Measurements from ENCODE around the gene PORCN.

Gene PORCN

GRCh38 chrX:48466696-48467095 lies 42.1 kb upstream of the PORCN start:
- peak; percentile 32 for TF ChIP-seq CTCF (conservative IDR thresholded peaks at IDR 0.05; ENCODE audit: low read depth, low read length)
- no peak overlapping the region for H3K4me3 ChIP-seq (ENCODE audit: low read depth, low read length)
- DNase-seq (ENCODE audit: low read depth) = no peak

- peak overlapping the region; percentile 20 for H3K4me3 ChIP-seq (ENCODE audit: low read depth, low read length)
- DNase-seq (ENCODE audit: low read depth) = no peak
- no peak for TF ChIP-seq CTCF (conservative IDR thresholded peaks at IDR 0.05; ENCODE audit: low read depth, low read length)
Measured at GRCh38 chrX:48467281-48467761, 41.5 kb upstream of the PORCN start.

GRCh38 chrX:48468247-48468671 lies 40.5 kb upstream of the PORCN start:
- TF ChIP-seq CTCF (conservative IDR thresholded peaks at IDR 0.05; ENCODE audit: low read depth, low read length) = no peak

GRCh38 chrX:48468693-48469691 lies 39.8 kb upstream of the PORCN start:
- peak; percentile 8 for TF ChIP-seq CTCF (conservative IDR thresholded peaks at IDR 0.05; ENCODE audit: low read depth, low read length)
- DNase-seq (ENCODE audit: low read depth) = no peak
- H3K4me3 ChIP-seq (ENCODE audit: low read depth, low read length) = no peak overlapping the region

More at GRCh38 chrX:48468247-48468671, 40.5 kb upstream of the PORCN start:
- DNase-seq (ENCODE audit: low read depth) = no peak
- H3K4me3 ChIP-seq (ENCODE audit: low read depth, low read length) = peak overlapping the region; percentile 20

GRCh38 chrX:48470110-48470832 lies 38.5 kb upstream of the PORCN start, which contains the start of gene SLC38A5:
Gene SLC38A5 (minus strand): TSS chrX:48470260. CDS start chrX:48467924, 2,336 bp downstream.
- no peak for DNase-seq (ENCODE audit: low read depth)
- no peak within 1 kb of the TSS for H3K4me3 ChIP-seq (ENCODE audit: low read depth, low read length)
- no peak for TF ChIP-seq CTCF (conservative IDR thresholded peaks at IDR 0.05; ENCODE audit: low read depth, low read length)

GRCh38 chrX:48470833-48471118 lies 38.0 kb upstream of the PORCN start:
- no peak overlapping the region for H3K4me3 ChIP-seq (ENCODE audit: low read depth, low read length)
- DNase-seq (ENCODE audit: low read depth) = no peak

More at GRCh38 chrX:48470833-48471118, 38.0 kb upstream of the PORCN start:
- TF ChIP-seq CTCF (conservative IDR thresholded peaks at IDR 0.05; ENCODE audit: low read depth, low read length) = no peak
